Measurements from ENCODE around the gene SP100. TPM values are rescaled to one million over a fixed set of nuclear protein-coding genes. Genes with fewer than 3 reads are reported as not detected.

SP100 gene
- total and polyA plus RNA-seq, 2 of the 13 experiments (the other 11 are each of a cell fraction or from before 2014, with no cell fraction given): 12.6 to 16.5 TPM

DNA sequence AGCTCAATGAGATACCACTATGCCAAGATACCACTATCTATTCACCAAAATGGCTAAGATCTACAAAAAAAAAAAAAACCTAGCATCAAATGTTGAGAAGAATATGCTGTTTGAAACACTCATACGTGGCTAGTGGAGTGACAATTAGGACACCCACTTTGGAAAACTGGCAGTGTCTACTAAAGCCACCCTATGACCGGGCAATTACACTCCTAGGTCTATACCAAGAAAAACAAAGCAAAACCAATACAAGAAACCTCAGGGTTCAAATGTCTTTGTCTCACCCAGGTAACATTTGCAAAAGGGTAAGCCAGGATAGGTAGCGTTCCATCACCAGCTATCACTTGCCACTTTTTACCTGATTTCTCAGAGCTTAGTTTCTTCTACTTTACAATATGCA lies 173.0 kb downstream of the SP100 start (continued):
- TF ChIP-seq, protein P1, sequence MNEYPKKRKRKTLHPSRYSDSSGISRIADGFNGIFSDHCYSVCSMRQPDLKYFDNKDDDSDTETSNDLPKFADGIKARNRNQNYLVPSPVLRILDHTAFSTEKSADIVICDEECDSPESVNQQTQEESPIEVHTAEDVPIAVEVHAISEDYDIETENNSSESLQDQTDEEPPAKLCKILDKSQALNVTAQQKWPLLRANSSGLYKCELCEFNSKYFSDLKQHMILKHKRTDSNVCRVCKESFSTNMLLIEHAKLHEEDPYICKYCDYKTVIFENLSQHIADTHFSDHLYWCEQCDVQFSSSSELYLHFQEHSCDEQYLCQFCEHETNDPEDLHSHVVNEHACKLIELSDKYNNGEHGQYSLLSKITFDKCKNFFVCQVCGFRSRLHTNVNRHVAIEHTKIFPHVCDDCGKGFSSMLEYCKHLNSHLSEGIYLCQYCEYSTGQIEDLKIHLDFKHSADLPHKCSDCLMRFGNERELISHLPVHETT (CRISPR knock-in tag; conservative IDR thresholded peaks at IDR 0.05): no peak
- TF ChIP-seq ZSCAN9 (CRISPR knock-in tag; IDR thresholded peaks at IDR 0.05; ENCODE audit: borderline replicate concordance) (no peak), HMGA1 (CRISPR knock-in tag; conservative IDR thresholded peaks at IDR 0.05) (no peak)
- TF ChIP-seq, protein P2, sequence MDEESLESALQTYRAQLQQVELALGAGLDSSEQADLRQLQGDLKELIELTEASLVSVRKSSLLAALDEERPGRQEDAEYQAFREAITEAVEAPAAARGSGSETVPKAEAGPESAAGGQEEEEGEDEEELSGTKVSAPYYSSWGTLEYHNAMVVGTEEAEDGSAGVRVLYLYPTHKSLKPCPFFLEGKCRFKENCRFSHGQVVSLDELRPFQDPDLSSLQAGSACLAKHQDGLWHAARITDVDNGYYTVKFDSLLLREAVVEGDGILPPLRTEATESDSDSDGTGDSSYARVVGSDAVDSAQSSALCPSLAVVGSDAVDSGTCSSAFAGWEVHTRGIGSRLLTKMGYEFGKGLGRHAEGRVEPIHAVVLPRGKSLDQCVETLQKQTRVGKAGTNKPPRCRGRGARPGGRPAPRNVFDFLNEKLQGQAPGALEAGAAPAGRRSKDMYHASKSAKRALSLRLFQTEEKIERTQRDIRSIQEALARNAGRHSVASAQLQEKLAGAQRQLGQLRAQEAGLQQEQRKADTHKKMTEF (CRISPR knock-in tag; IDR thresholded peaks at IDR 0.05): no peak

DNA sequence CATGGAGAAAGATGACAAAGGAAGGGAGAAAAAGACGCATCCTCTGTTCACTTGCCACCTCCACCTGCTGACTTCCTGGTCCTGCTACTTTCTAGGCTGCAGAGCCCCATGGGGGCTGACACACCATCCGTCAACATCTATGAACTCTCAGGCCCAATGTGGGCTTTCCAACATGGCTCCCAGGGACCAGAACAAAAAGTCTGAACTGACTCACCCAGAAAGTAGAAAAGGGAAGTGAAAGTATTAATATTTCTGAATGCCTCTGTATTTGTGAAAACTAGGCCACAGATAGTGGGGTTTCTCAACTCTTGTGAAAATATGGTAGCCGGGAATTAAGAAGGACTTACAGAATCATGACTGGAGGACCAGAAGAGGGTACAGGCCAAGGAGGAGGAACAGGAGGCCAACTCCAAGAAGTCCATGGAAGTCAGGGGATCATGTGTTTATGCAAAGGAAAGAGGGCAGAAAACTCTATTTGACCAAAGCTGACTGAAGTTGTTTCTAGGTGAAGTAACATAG lies 173.6 kb downstream of the SP100 start:
- H2AFZ ChIP-seq (ENCODE audit: low read length): no peak overlapping the region
- no peak overlapping the region for H3K4me2 ChIP-seq (ENCODE audit: low read depth, low read length)
- DNase-seq (ENCODE audit: low spot score) (no peak), FAIRE-seq (no peak), ATAC-seq (no peak)
- H3K79me2 ChIP-seq (ENCODE audit: insufficient read depth, low read length): no peaks in the 10 kb centered on the region
- ChIA-PET POLR2A (no interaction called here), CTCF (ENCODE audit: low intra/inter-chr PET ratio, low total read pairs) (no interaction called here)
- no peaks in the 10 kb centered on the region for H3K36me3 ChIP-seq (replicated peaks in 1 of 2; ENCODE audit: control insufficient read depth in 1 of 2, insufficient read depth in 2 of 2, low read length in 2 of 2)
- no peak overlapping the region for H3K9ac ChIP-seq (ENCODE audit: insufficient read depth, low read depth, low read length)
- no TSS peak for BruUV-seq (replicated peaks)
- no peak for TF ChIP-seq SETDB1 (CRISPR knock-in tag; IDR thresholded peaks at IDR 0.05; ENCODE audit: borderline replicate concordance)
- no peak for TF ChIP-seq TP53 (CRISPR knock-in tag; conservative IDR thresholded peaks at IDR 0.05)
- TF ChIP-seq FOSL2 (CRISPR knock-in tag; IDR thresholded peaks at IDR 0.05): no peak
- TF ChIP-seq, protein P3, sequence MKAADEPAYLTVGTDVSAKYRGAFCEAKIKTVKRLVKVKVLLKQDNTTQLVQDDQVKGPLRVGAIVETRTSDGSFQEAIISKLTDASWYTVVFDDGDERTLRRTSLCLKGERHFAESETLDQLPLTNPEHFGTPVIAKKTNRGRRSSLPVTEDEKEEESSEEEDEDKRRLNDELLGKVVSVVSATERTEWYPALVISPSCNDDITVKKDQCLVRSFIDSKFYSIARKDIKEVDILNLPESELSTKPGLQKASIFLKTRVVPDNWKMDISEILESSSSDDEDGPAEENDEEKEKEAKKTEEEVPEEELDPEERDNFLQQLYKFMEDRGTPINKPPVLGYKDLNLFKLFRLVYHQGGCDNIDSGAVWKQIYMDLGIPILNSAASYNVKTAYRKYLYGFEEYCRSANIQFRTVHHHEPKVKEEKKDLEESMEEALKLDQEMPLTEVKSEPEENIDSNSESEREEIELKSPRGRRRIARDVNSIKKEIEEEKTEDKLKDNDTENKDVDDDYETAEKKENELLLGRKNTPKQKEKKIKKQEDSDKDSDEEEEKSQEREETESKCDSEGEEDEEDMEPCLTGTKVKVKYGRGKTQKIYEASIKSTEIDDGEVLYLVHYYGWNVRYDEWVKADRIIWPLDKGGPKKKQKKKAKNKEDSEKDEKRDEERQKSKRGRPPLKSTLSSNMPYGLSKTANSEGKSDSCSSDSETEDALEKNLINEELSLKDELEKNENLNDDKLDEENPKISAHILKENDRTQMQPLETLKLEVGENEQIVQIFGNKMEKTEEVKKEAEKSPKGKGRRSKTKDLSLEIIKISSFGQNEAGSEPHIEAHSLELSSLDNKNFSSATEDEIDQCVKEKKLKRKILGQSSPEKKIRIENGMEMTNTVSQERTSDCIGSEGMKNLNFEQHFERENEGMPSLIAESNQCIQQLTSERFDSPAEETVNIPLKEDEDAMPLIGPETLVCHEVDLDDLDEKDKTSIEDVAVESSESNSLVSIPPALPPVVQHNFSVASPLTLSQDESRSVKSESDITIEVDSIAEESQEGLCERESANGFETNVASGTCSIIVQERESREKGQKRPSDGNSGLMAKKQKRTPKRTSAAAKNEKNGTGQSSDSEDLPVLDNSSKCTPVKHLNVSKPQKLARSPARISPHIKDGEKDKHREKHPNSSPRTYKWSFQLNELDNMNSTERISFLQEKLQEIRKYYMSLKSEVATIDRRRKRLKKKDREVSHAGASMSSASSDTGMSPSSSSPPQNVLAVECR (CRISPR knock-in tag; IDR thresholded peaks at IDR 0.05; ENCODE audit: borderline replicate concordance): no peak
- TF ChIP-seq, protein P1 (CRISPR knock-in tag; conservative IDR thresholded peaks at IDR 0.05): no peak
- H3K4me1 ChIP-seq (ENCODE audit: insufficient read depth, low read length): no peaks in the 10 kb centered on the region
- 43% methylated on average over 3 of the region's 3 CpGs for WGBS (ENCODE audit: low lambda C conversion rate)
- intact Hi-C loops (cut with micrococcal nuclease; ENCODE audit: unreplicated experiment) (no loop called here), in situ Hi-C loops (cut with HindIII; ENCODE audit: extremely low pct_ligation_motif_present, low pct_unique_long_range_greater_than_20kb) (no loop called here)
- H3K4me3 ChIP-seq (replicated peaks in 1 of 3; ENCODE audit: insufficient read depth in 1 of 3, low read depth in 2 of 3, low read length in 3 of 3): no peak overlapping the region
- peaks cover 2 to 17% of the 10 kb centered on the region in 2 experiments; a peak in 4 of 5 replicates for H3K27me3 ChIP-seq (ENCODE audit: control insufficient read depth in 1 of 2, insufficient read depth in 2 of 2, low read length in 2 of 2)
- no peaks in the 10 kb centered on the region for H4K20me1 ChIP-seq (ENCODE audit: insufficient read depth, low read length)
- no peaks in the 10 kb centered on the region for H3K9me3 ChIP-seq (ENCODE audit: low read length)
- no peak overlapping the region for H3K27ac ChIP-seq (ENCODE audit: extremely low read length, insufficient read depth, low read length)

Data from HepG2 (cell line).